ENCODE results near the gene MBNL1.

GRCh38 chr3:152430223-152431002 lies 161.7 kb downstream of the MBNL1 start:
- TF ChIP-seq CTCF (IDR thresholded peaks at IDR 0.05), result no peak
- TF ChIP-seq POLR2A (IDR thresholded peaks at IDR 0.05), result no peak

Measured in breast epithelium (tissue), 3 donors.